NB4 (cell line): Measurements from ENCODE around the gene TMEM72.
A peak's percentile ranks its signal among the peaks of the same experiment; 100 is the strongest.

Experiments used
- DNase-seq: peaks from one replicate; pipeline ENCODE4 v3.0.0; 2010; ENCODE audit warnings: low read depth
- H3K4me3 ChIP-seq: one replicate; pipeline ENCODE4 v1.5.1; 2011; ENCODE audit warnings: mild to moderate bottlenecking, low read depth, low read length, moderate library complexity
- CTCF ChIP-seq: IDR thresholded peaks from one replicate; pipeline ENCODE4 v1.5.1; 2012; ENCODE audit warnings: low read depth, low read length
- MYC ChIP-seq: IDR thresholded peaks from 2 replicates; pipeline ENCODE4 v1.6.1; 2011; ENCODE audit warnings: low read depth, low read length
- POLR2A ChIP-seq: IDR thresholded peaks from 2 replicates; pipeline ENCODE4 v1.6.1; 2011; ENCODE audit warnings: mild to moderate bottlenecking; ENCODE audit not compliant: insufficient read length; ENCODE audit errors: extremely low read depth
- TF ChIP-seq, protein P1 (sequence below): IDR thresholded peaks from 2 replicates; pipeline ENCODE4 v1.6.1; 2011; ENCODE audit warnings: low read depth, low read length

TMEM72 gene

DNA sequence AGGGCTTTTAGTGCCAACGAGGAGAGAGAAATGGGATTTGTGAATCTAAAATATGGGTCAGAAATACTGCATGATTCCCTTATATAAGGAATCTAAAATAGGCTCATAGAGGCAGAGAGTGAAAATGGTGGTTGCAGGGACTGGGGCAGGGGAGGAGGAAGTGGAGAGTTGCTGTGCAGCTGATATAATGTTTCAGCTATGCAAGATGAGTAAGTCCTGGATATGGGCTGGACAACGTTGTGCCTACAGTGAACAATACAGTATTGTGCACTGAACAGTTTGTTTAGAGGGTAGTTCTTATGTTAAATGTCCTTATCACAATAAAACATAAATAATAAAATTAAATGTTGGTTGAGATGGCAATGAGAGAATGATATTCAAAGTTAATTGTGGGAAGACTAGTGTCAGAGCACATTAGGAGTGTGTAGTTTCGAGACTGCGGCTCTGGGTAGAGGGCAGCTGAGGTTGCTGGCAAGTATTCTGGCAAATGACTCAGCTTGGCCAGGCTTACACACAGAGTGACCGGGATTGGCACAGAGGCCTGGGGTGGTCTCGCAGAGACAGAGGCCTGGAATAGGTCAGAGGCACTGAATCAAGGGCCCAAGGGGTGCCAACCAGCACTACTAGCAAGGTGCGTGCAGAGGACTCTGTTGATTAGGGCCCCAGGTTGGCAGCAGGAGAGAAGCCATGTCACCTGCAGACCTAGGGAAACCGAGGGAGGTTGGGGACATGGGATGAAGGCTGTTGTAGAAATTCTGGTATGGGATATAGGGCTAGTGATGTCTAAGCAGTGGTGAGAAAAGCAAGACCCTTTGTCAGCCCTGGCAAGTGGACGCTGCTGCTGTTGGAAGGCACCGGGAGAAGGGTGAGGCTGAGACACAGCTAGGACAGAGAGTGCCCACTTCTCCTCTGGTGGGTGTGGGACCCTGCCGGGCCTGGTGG lies 70.3 kb downstream of the TMEM72 start:
- no peak overlapping the region for H3K4me3 ChIP-seq
- DNase-seq, result peak; percentile 53
- TF ChIP-seq POLR2A, result no peak
- TF ChIP-seq CTCF, result no peak
- no peak for TF ChIP-seq MYC
- TF ChIP-seq, protein P1, sequence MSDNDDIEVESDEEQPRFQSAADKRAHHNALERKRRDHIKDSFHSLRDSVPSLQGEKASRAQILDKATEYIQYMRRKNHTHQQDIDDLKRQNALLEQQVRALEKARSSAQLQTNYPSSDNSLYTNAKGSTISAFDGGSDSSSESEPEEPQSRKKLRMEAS, result no peak

DNA sequence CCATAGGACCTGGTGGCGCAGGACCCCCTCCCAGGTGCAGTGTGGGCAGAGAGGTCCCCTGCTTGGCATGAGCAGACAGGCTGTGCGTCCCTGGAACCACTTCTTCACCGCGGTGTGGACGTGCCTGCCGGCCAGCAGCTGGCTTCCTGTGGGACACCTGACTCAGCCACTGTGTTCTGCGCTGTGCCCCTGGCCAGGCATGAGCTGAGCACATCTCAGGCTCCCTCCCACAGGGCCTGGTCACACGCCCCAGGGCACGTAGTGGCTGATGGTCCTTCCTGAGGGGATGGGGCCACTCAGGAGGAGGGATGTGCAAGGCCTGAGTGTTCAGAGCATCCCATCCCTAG lies 71.0 kb downstream of the TMEM72 start:
- no peak overlapping the region for H3K4me3 ChIP-seq
- DNase-seq, result no peak
- TF ChIP-seq, protein P1, result no peak
- TF ChIP-seq POLR2A (no peak), MYC (no peak), CTCF (no peak)

GRCh38 chr10:44982496-44982895 lies 71.4 kb downstream of the TMEM72 start:
- no peak for DNase-seq

GRCh38 chr10:44983066-44983894 lies 72.1 kb downstream of the TMEM72 start:
- no peak for TF ChIP-seq CTCF
- no peak for TF ChIP-seq MYC
- TF ChIP-seq, protein P1, result no peak
- no peak for TF ChIP-seq POLR2A
- no peak for DNase-seq
- H3K4me3 ChIP-seq, result no peak overlapping the region

More at GRCh38 chr10:44982496-44982895, 71.4 kb downstream of the TMEM72 start:
- H3K4me3 ChIP-seq, result no peak overlapping the region
- TF ChIP-seq CTCF (no peak), MYC (no peak), POLR2A (no peak)

DNA sequence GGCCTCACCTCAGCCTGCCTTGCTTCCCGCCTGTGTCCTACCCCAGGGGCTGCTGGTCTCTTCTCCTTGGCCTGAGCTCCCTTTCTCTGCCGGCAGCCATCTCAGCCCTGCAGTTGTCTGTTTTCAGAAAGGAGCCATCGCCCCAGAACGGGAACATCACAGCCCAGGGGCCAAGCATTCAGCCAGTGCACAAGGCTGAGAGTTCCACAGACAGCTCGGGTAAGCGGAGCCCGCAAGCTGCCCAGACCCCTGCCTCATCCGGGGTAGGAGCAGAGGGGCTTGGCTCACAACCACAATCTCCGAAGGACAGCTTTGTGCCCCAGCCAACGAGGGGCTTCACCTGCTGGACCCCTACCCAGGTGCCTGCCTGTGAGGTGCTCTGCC lies 72.8 kb downstream of the TMEM72 start:
- DNase-seq, result no peak
- TF ChIP-seq MYC, result no peak
- no peak for TF ChIP-seq CTCF
- TF ChIP-seq, protein P1, result no peak
- no peak for TF ChIP-seq POLR2A
- no peak overlapping the region for H3K4me3 ChIP-seq
